Fibroblast of lung (primary cell): ENCODE results near the gene CCDC192. TPM values are rescaled to one million over a fixed set of nuclear protein-coding genes. Genes with fewer than 3 reads are reported as not detected.
A peak's percentile ranks its signal among the peaks of the same experiment; 100 is the strongest.

Experiments
- DNase-seq, 2 donors: peaks; one replicate each; pipeline versions ENCODE4 v3.0.0 to v3.0.0-alpha.2; 2010; ENCODE audit warnings: low read depth in 2 of 2
- H2AFZ ChIP-seq: 2 replicates; pipeline ENCODE4 v1.5.1; 2012; ENCODE audit warnings: low read length, control low read depth, inconsistent platforms
- H3K27ac ChIP-seq: 2 replicates; pipeline ENCODE4 v1.5.1; 2011; ENCODE audit warnings: low read length, control low read depth; ENCODE audit not compliant: insufficient read depth
- H3K27me3 ChIP-seq: 2 replicates; pipeline ENCODE4 v1.5.1; 2011; ENCODE audit warnings: mild to moderate bottlenecking, low read length; ENCODE audit not compliant: control insufficient read depth, insufficient read depth
- H3K36me3 ChIP-seq: 2 replicates; pipeline ENCODE4 v1.5.1; 2011; ENCODE audit warnings: low read length; ENCODE audit not compliant: control insufficient read depth, insufficient read depth
- H3K4me1 ChIP-seq: 2 replicates; pipeline ENCODE4 v1.5.1; 2011; ENCODE audit warnings: low read length; ENCODE audit not compliant: control insufficient read depth, insufficient read depth; ENCODE audit errors: extremely low read depth
- H3K4me2 ChIP-seq: 2 replicates; pipeline ENCODE4 v1.5.1; 2011; ENCODE audit warnings: low read length, control low read depth; ENCODE audit not compliant: insufficient read depth; ENCODE audit errors: extremely low read depth
- H3K4me3 ChIP-seq, 4 experiments: fragments of 200-600 bp in 1 of 4; sonication (generic) in 1 of 4; replicated peaks in 1 of 4; 2 replicates each; pipeline ENCODE4 v1.5.1; 2011 to 2016; ENCODE audit warnings: low read length in 4 of 4, low read depth in 3 of 4, mild to moderate bottlenecking in 3 of 4, control low read depth in 2 of 4, inconsistent platforms in 1 of 4, mixed read lengths in 1 of 4; ENCODE audit not compliant: insufficient read depth in 1 of 4; ENCODE audit errors: control extremely low read depth in 1 of 4
- H3K79me2 ChIP-seq: 2 replicates; pipeline ENCODE4 v1.5.1; 2012; ENCODE audit warnings: mild to moderate bottlenecking, low read length, inconsistent platforms; ENCODE audit not compliant: control insufficient read depth, insufficient read depth
- H3K9ac ChIP-seq: 2 replicates; pipeline ENCODE4 v1.5.1; 2011; ENCODE audit warnings: mild to moderate bottlenecking, low read length, control low read depth; ENCODE audit not compliant: insufficient read depth
- H3K9me3 ChIP-seq: 2 replicates; pipeline ENCODE4 v1.5.1; 2012; ENCODE audit warnings: low read depth, low read length; ENCODE audit not compliant: control insufficient read depth, insufficient read depth
- H4K20me1 ChIP-seq: 2 replicates; pipeline ENCODE4 v1.5.1; 2011; ENCODE audit warnings: low read length; ENCODE audit not compliant: control insufficient read depth, insufficient read depth; ENCODE audit errors: extremely low read depth
- CTCF ChIP-seq, 2 donors: IDR thresholded peaks in 1 of 2; conservative IDR thresholded peaks in 1 of 2; 1 replicate in 1 of 2; 2 replicates in 1 of 2; pipeline ENCODE4 v1.5.1; 2011 to 2012; ENCODE audit warnings: low read length in 2 of 2, control low read depth in 1 of 2, inconsistent platforms in 1 of 2, low read depth in 1 of 2, mild to moderate bottlenecking in 1 of 2
- EZH2 ChIP-seq: IDR thresholded peaks from 2 replicates; pipeline ENCODE4 v1.5.1; 2012; ENCODE audit warnings: low read length, control low read depth, mild to moderate bottlenecking; ENCODE audit errors: missing control alignments
- polyA plus RNA-seq, 2 donors: library from polyadenylated mRNA; depleted of rRNA in 1 of 2; stranded (reverse) in 1 of 2; unstranded in 1 of 2; fragments of >200 nt; gene quantifications; 2 replicates each; pipeline ENCODE4 v1.2.1, GENCODE V29; 2011 to 2012; ENCODE audit warnings: missing spikeins in 1 of 2
- total RNA-seq: library from RNA; depleted of rRNA; stranded (reverse); fragments of >200 nt; gene quantifications from 2 replicates; pipeline ENCODE4 v1.2.1, GENCODE V29; 2014

The CCDC192 gene
- total and polyA plus RNA-seq, 2 donors (not counting 1 experiment from before 2014, with no cell fraction given): not detected

- H2AFZ ChIP-seq: no peak overlapping the region
- peak; percentile 47 to 83 for DNase-seq
- no peaks in the 10 kb centered on the region for H3K9me3 ChIP-seq
- H4K20me1 ChIP-seq: no peaks in the 10 kb centered on the region
- no peak overlapping the region for H3K27ac ChIP-seq
- TF ChIP-seq EZH2 (no peak), CTCF (conservative IDR thresholded peaks at IDR 0.05 in 1 of 2, IDR thresholded peaks at IDR 0.05 in 1 of 2; ENCODE audit: low read depth in 1 of 2, low read length in 2 of 2) (no peak)
- no peaks in the 10 kb centered on the region for H3K27me3 ChIP-seq
- no peaks in the 10 kb centered on the region for H3K36me3 ChIP-seq
- H3K79me2 ChIP-seq: no peaks in the 10 kb centered on the region
- H3K4me1 ChIP-seq: no peaks in the 10 kb centered on the region
- no peak overlapping the region for H3K4me2 ChIP-seq
- H3K4me3 ChIP-seq: no peak overlapping the region
- H3K9ac ChIP-seq: no peak overlapping the region
These were observed 122.8 kb downstream of the CCDC192 start for GRCh38 chr5:127826011-127826410.

- Histone ChIP-seq H3K9ac (no peak overlapping the region), H4K20me1 (no peaks in the 10 kb centered on the region), H3K36me3 (no peaks in the 10 kb centered on the region), H3K4me3 (no peak overlapping the region), H3K4me2 (no peak overlapping the region), H3K4me1 (no peaks in the 10 kb centered on the region), H3K9me3 (no peaks in the 10 kb centered on the region), H2AFZ (no peak overlapping the region), H3K27ac (no peak overlapping the region), H3K27me3 (no peaks in the 10 kb centered on the region), H3K79me2 (no peaks in the 10 kb centered on the region)
- no peak for DNase-seq
- TF ChIP-seq EZH2: no peak
These were observed 124.3 kb downstream of the CCDC192 start for GRCh38 chr5:127827451-127827850.

GRCh38 chr5:127830157-127830556 is 127.0 kb downstream of the CCDC192 start:
- Histone ChIP-seq H2AFZ (no peak overlapping the region), H3K4me3 (no peak overlapping the region), H3K9ac (no peak overlapping the region), H3K36me3 (no peaks in the 10 kb centered on the region), H3K9me3 (no peaks in the 10 kb centered on the region), H3K79me2 (no peaks in the 10 kb centered on the region), H3K27ac (no peak overlapping the region), H4K20me1 (no peaks in the 10 kb centered on the region), H3K4me1 (no peaks in the 10 kb centered on the region), H3K4me2 (no peak overlapping the region), H3K27me3 (no peaks in the 10 kb centered on the region)
- peak in 1 of 2 donors; percentile 66 for DNase-seq
- TF ChIP-seq EZH2 (no peak), CTCF (conservative IDR thresholded peaks at IDR 0.05 in 1 of 2, IDR thresholded peaks at IDR 0.05 in 1 of 2; ENCODE audit: low read depth in 1 of 2, low read length in 2 of 2) (no peak)
